Activated naive CD4-positive, alpha-beta T cell treated with anti-CD3 and anti-CD28 coated beads, Interleukin-2, amount 50 U/mL, for 72 hours (primary cell): ENCODE measurements around the gene IGFL3. TPM values are rescaled to one million over a fixed set of nuclear protein-coding genes. Genes with fewer than 3 reads are reported as not detected.

Source experiments
- total RNA-seq, 2 donors: library from RNA; stranded (reverse); gene quantifications; one replicate each; pipeline ENCODE4 v1.2.3, GENCODE V29; 2022

The IGFL3 gene
- total RNA-seq, 2 donors from 2014 or later = not detected

Other genes with a start within 250 kb of the IGFL3 start
- 10 to 100 TPM; 14.9 to 15.6 TPM for gene IRF2BP1, start 238.5 kb downstream of the IGFL3 start, total RNA-seq
- 1 to 10 TPM; 8.3 to 9.1 TPM for gene MYPOP, start 222.1 kb downstream of the IGFL3 start, total RNA-seq
- gene NANOS2, start 209.9 kb downstream of the IGFL3 start, total RNA-seq = not detected
- under 1 TPM in 1 of 2 donors, not detected in 1; 0.08 TPM for gene NOVA2, start 150.8 kb downstream of the IGFL3 start, total RNA-seq
- gene CCDC61, start 129.2 kb downstream of the IGFL3 start, total RNA-seq = 10 to 100 TPM; 29.3 to 34.4 TPM
- not detected for gene PGLYRP1, start 101.6 kb downstream of the IGFL3 start, total RNA-seq
- not detected for gene IGFL4, start 83.7 kb downstream of the IGFL3 start, total RNA-seq
- gene IGFL2, start 23.6 kb upstream of the IGFL3 start, total RNA-seq = 1 to 10 TPM in 1 of 2 donors, not detected in 1; 1.0 TPM
- gene IGFL1, start 105.1 kb upstream of the IGFL3 start, total RNA-seq = not detected
- not detected for gene HIF3A, start 172.4 kb upstream of the IGFL3 start, total RNA-seq
- 100 to 1,000 TPM in 1 of 2 donors, 10 to 100 TPM in 1; 73.6 to 118 TPM for gene PPP5C, start 222.4 kb upstream of the IGFL3 start, total RNA-seq